Suppressor macrophage treated with lipopolysaccharide for 4 hours (primary cell): ENCODE measurements around the gene GABARAPL1.
"Not testable (repeated sequence)": the region's sequence is repeated elsewhere in the genome, so short reads cannot be mapped to it uniquely, and the experiment has no call there.

Experiments used
- DNase-seq: peaks from one replicate; pipeline ENCODE4 v3.0.0-alpha.2; 2020

The GABARAPL1 gene

DNA sequence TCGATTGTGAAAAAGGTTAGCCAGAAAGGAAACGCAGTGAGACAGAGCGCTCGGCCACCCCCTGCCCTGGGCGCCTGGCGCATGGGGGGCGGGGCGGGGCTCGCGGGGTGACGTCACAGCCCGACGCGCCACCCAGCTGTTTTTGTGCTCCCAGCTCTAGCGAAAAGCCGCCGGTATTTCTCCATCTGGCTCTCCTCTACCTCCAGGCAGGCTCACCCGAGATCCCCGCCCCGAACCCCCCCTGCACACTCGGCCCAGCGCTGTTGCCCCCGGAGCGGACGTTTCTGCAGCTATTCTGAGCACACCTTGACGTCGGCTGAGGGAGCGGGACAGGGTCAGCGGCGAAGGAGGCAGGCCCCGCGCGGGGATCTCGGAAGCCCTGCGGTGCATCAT is at the start of gene GABARAPL1:
Gene GABARAPL1 (plus strand): TSS at position 139 of the 393 bp plus-strand sequence. CDS start 253 bp downstream, at position 392.
- DNase-seq = peak; percentile 89

DNA sequence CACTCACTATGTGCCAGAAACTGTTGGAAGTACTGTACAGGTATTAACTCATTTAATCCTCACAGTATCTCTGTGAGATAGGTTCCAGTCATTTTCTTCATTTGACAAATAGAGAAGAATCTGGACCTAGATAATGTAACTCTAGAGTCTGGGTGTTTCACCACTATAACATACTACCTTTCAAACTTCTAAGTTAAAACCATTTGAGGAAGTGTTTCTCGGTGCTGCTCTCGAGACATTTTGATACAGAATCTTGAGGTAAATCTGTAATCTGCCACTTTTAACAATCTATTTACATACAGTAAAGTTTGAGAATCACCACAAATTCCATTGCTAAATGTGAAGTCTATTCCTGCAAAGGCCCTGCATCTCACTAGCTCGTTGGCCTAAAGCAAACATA is 49.6 kb upstream of the GABARAPL1 start:
- no peak for DNase-seq

DNA sequence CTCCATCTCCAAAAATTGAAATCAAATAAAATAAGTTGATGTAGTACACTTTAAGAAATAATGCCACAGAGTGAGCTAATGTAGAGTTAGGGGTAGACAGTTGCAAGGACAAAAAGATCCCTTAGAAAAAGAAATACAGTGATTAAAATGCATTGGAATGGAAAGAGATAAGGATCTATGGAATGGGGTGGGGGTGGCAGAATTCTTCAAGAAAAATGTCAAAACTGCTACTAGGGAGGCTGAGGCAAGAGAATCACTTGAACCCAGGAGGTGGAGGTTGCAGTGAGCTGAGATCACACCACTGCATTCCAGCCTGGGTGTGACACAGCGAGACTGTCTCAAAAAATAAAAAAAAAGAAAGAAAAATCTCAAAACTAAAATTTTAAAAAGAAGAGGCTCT is 47.3 kb upstream of the GABARAPL1 start:
- no peak for DNase-seq

DNA sequence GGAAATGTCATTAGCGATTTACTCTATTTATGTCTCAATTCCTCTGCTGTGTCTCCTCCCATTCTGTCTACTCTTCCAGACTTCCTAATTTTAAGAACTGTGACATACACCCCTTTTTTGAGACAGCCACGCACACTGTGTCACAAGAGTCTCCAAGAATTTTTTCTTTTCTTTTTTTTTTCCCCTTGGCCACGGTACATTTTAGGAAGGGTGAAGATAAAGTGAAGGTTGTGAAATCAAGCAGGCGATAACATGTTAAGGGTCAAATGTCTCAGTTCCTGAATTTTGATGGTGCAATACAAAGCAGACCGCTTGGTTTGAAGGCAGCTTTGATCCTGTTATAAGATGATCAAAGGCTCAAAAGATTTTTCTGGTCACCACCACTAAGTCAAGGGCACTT is 45.1 kb upstream of the GABARAPL1 start:
- peak; percentile 77 for DNase-seq

DNA sequence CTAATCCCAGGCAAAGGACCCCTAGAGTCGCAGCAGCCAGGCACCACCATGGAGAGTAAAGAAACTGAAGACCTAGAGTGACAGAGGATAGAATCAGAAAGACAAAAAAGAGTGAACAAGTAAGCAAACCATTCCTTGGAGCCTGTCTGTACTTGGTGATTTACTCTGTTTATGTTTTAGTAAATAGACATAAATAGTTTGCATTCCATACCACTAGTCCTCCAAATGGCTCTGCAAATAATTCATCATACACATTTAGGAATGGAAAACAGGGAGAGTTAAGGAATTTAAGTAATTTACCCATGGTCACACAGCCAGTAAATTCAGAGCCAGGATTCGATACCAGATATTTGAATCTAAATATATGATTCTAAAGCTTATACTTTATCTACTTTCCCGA is 43.6 kb upstream of the GABARAPL1 start:
- DNase-seq = no peak

DNA sequence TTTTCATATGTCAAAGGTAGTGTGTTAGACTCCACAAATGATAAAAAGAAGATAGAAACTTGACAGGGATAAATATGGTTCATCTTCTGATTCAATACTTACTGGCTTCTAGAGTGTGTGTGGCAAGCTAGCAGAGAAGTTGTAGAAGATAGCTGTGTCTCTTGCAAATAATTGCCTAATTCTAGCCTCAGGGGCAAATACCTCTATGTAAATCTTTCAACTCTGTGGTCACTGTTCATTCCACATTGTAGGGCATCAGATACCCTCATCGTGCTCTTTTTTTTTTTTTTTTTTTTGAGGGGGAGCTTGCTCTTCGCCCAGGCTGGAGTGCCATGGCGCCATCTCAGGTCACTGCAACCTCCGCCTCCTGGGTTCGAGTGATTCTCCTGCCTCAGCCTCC is 42.5 kb upstream of the GABARAPL1 start:
- no peak for DNase-seq

DNA sequence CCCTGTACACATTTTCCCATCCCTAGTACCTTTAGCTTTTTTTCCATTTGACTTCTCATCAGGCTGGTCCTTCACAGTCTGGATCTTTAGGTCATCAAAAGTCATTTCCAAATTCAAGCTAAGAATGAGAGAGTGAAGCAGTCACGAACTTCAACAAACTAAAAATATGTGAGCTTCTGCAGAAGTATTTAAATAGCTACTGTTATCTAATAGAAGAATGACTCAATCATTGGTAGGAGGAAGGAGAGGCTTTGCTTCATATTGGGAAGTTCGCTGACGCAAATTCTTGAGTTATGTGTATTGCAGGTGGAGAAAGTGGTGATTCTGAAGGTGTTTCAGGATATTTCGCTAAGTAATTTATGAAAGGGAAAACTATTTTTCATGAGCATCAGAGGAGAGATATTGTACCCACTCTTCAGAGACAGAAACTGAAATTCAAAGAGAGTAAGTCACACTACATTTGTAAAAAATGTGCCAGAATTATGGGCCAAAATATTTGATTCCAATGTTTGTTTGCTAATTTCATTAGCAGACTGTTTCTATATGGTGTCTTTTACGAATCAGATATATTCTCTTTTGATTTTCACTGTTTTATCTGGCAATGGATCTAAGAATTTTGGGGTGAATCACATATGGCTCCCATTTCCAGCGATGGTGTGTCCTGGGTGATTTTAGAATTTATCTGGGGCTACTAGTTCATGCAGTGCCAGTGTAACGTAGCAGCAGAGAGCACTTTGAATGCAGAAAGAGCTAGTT is 40.5 kb upstream of the GABARAPL1 start, which contains the start of gene OLR1:
Gene OLR1 (minus strand): TSS at position 160 of the 756 bp plus-strand sequence. CDS start 55 bp downstream, at position 105.
- DNase-seq = peak; percentile 73

DNA sequence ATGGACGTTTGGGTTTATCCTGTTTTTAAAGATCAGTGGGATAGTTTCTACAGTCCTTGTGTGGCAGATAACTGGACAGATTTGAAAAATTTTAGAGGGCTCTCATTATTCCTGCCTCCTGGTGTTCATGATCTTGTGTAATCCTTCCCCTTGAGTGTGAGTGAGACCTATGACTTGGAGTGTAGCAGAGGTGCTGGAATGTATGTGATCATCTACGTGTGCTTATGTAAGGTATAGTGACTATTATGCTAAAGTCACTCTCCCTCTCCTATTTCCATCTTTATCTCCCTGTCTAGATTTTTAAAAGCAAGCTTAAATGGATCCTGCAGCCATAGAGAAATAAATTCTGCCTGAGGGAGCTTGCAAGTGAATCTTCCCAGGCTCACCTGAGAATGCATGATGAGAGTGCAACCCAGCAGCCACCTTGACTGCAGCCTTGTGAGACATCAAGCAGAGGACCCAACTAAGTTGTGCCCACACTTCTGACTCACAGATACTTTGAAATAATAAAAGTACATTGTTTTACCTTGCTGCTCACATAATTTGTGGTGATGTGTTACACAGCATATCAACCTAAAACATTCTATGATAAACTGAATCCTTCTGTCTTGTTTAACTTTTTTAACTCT is 37.6 kb upstream of the GABARAPL1 start:
- no peak for DNase-seq

DNA sequence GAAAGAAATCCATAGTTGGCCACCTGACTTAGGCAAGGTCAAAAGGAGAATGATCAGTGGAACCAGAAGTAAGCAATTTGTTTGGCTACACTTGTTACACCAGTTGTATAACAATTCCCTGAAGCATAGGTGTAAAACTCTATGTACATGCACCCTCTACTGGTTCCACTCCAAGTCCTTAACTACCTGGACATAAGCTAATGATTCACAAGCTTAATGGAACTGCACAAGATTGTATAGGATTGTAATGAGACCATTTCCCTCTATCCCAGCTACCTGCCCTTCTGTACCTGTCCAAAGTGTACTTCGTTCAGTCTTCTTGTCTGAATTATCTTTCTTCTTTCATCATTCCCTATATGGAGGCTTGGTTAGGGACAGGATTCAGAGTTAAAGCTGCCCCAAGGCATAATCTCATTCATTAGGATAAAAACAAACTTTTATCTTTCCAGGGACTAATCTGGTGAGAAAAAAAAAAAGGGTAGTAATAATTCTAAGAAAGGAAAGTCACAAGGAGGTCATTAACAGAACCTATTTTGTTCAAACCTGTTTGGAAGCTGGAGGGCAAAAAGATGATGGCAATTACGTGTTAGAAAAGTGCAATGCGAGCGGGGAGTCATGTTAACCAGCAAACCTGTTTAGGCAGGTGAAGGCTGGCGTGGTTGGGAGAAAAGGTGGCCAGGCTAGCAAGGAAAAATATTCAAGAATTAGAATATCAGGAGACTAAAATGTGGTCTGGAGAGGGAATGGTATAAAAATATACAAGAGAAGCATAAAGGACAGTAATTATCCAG is 36.6 kb upstream of the GABARAPL1 start:
- no peak for DNase-seq

DNA sequence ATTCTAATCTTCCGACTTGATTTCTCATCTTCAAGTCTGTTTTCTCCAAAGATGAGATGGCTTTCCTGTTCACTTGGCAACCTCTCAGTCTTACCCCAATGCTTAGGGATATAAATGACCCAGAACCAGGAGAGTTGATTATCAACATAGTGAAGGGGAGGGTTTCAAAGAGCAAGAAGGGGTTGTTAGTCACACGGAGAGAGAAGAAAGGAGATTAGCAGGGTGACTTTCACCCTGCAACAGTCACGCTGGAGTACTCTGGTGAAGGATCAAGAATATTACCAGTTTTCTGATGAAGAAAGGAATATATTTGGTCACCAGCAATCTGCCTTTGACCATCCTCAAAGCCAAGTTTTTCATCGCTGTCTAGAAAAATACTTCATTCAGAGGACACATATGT is 33.9 kb upstream of the GABARAPL1 start, which contains the start of gene TMEM52B:
Gene TMEM52B (plus strand): TSS at position 212 of the 400 bp plus-strand sequence. CDS start 543 bp downstream, outside the sequence.
- no peak for DNase-seq

DNA sequence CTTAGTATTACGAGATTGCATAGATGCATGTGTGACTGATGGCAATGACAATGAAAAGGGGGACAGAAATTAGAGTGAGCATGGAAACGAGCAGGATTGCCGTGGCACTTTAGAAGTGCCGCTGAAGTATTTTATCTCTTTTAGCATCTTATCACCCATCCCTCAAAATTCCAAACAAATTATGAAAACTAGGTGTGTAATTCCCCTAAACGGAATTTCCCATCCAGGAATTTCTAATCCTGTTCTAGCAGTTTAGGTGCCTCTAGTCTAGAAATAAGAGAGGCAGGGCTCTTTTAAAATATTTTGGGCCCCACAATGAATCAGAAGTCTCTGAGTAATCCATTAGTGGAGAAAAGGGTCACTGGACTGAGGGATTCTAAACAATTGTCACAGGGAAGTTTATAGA is 32.9 kb upstream of the GABARAPL1 start:
- no peak for DNase-seq

DNA sequence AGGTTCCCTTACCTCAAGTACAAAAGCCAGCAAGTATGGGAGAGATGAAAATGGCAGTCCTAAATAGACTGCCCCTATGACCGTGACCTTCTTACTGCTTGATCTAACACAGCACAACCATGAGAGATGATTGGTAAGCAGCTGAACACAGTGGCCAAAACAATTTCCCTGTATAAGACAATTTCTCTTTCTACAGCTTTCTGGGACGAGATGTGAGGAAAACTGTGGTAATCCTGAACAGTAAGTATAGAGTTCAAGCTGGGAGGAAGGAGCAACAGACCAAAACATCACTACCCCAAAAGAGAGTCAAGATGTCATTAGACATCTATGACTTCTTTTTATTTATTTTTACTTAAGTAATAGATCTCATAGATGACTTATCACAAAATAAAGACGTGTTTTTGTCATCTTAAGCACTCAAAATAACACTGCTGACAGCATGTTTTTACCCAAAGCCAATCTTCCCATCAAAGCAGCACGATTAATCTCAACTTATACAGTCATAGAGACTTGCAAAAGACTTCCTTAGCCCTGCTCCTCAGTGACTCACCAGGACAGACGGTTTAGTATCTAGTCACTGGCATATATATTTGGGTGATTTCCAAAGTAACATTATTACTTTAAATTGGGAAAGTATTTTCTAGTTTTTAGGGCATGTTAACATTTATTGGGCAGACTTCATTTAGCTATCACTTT is 30.2 kb upstream of the GABARAPL1 start:
- DNase-seq = peak; percentile 96

DNA sequence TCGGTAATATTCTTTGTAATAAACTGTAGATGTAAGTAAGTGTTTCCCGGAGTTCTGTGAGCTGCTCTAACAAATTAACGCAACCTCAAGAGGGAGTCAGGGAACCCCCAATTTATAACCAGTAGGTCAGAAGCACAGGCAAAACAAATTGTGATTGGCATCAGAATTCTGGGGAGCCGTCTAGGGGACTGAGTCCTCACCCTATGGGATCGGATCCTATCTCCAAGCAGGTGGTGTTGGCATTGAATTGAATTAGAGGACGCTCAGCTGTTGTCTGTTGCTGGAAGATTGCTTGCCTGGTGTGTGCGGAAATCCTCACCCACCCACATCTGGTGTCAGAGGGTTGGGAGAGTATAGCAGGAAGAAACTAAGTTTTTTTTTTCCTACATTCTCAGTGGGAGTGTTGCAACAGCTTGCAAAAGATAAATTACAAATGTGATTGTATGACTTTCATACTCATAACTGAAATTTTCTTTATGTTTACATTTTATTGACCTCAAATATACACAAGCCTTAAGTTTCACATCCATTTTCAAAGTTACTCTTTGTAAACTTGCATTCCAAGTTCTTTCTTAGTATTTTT is 28.3 kb upstream of the GABARAPL1 start:
- peak; percentile 91 for DNase-seq

DNA sequence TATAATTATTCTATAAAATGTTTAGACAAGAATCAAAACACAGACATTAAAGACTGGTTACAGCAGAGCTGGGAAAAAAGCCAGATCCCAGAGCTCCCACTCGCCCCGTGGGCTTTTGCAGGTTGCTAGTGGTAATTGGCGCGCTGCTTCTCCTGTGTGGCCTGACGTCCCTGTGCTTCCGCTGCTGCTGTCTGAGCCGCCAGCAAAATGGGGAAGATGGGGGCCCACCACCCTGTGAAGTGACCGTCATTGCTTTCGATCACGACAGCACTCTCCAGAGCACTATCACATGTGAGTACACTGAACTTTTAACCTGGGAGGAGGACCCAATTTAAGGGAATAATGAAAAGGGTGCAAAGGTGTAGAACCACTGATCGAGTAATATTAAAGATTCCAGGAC is 26.4 kb upstream of the GABARAPL1 start:
- peak; percentile 89 for DNase-seq

DNA sequence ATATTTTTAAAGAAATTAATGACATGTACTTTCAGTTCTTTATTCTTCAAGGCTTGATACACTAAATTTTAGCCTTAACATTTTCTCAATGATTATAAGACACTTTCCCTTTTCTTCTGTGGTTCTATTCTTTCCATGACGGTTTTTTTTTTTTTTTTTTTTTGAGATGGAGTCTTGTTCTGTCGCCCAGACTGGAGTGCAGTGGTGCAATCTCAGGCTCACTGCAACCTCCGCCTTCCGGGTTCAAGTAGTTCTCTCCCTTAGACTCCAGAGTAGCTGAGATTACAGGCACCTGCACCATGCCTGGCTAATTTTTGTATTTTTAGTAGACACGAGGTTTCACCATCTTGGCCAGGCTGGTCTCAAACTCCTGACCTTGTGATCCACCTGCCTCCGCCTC is 25.7 kb upstream of the GABARAPL1 start:
- not testable (repeated sequence) for DNase-seq

DNA sequence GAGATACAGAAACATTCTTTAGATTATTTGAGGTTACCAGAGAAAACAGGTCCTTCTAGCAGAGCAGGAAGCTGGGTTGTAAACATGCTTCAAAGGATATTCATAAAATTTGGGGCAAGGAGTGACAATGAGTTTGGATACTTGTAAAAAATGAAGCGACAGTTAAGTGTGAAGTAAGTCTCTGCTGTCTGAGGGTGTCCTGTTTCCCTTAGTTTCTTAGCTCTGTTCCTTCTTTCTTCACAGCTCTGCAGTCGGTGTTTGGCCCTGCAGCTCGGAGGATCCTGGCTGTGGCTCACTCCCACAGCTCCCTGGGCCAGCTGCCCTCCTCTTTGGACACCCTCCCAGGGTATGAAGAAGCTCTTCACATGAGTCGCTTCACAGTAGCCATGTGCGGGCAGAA is 23.0 kb upstream of the GABARAPL1 start:
- no peak for DNase-seq

DNA sequence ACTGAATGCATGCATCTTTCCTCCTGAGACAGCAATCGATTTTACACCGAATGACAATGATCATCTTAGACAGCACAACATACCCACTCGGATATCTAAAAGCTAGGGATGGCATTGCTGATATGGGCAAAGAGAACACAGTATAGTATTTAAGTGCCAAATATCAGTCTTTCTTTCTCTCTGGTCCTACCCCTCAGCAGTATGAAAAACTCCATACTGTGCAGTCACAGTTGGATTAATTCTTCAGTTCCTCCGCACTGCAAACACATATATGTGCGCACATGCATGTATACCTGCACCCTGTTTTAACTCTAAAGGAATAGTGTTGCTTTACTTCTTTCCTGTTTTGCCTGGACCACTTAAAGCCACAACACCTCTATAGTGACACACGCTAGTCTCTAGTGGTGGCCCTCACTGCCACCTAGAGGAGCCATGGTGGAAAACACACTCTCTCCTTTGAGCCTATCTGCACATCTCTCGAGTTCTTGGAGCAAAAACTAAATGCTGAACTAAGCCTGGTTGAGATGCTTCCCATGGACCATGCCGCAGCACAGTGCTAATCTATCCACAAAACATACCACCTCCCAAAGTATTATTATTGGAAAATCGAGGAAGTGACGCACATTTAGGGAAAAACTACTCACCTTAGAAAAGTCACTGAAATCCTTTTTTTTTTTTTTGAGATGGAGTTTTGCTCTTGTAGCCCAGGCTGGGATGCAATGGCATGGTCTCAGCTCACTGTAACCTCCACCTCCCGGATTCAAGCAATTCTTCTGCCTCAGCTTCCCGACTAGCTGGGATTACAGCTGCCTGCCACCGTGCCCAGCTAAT is 21.9 kb upstream of the GABARAPL1 start:
- DNase-seq = peak; percentile 77

DNA sequence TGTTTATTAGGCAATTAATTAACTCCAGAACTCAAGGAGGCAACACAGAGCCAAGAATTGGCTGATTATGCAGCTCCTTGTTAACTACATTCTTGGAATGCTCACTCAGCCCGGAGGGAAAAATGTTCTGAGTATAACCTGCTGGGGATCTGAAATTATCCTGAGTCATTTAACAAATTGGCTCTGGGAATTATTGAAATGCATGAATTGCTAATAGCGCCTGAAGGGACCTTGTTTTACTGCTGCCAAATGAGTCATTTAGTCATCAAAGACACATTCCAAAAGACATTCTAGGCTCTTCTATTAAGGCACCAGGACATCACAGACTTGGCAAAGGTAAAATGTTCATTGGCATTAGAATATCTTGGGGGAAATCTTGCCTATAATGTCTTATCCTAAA is 20.8 kb upstream of the GABARAPL1 start:
- no peak for DNase-seq

DNA sequence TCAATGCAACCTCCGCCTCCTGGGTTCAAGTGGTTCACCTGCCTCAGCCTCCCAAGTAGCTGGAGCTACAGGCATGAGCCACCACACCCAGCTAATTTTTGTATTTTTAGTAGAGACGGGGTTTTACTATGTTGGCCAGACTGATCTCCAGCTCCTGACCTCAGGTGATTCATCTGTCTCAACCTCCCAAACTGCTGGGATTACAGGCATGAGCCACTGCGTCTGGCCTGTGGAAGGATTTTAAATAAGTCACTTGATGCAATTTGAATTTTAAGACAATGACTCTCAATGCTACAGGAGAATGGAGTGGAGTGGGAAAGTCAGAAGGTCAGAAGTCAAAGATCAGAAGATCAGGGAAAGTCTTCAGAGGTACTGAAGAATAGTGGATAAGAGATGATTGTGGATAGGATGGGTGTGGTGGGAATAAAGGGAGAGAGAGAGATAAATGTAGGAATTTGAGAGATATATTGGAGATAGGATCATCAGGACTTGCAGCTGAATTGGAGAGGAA is 18.5 kb upstream of the GABARAPL1 start:
- DNase-seq = no peak

DNA sequence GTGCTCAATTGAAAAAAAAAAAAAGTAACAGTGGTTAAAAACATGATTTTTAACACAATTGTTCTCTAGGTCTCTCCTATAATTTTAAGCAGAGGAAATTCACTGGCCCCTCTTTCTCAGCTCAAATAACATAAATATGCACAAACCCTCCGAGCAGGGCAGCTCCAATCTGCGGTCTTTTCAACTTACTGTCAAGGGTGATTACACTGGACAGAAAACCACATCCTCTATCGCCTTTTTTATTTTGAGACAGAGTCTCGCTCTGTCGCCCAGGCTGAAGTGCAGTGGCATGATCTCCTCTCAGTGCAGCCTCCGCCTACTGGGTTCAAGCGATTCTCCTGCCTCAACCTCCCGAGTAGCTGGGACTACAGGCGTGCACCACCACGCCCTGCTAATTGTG is 16.5 kb upstream of the GABARAPL1 start:
- DNase-seq = no peak

DNA sequence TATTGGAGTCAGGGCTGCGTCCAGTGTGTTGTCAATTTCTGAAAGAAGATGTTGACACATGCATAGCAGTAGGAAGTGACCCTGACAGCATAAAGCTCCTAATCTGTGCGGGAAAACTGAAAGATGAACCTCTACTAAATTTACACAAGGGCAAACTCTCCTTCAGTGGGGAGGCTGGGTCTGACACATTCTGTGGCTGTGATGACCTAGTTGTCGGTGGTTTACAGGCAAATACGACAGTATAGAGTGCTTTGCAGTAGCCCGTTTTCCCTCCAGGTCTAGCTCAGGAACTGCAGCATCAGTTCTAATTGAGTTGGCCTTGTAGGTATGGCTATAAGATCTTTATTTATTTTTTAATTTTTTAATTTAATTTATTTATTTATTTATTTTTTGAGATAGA is 14.8 kb upstream of the GABARAPL1 start:
- DNase-seq = no peak
